Fibroblast of pulmonary artery (primary cell): ENCODE data around the gene DGLUCY.
"Not testable (repeated sequence)": the region's sequence is repeated elsewhere in the genome, so short reads cannot be mapped to it uniquely, and the experiment has no call there.

ENCODE experiments used
- DNase-seq: peaks from one replicate; pipeline ENCODE4 v3.0.0-alpha.2; 2010; ENCODE audit warnings: low read depth
- H3K4me3 ChIP-seq: replicated peaks from 2 replicates; pipeline ENCODE4 v1.5.1; 2011; ENCODE audit warnings: low read depth, mild to moderate bottlenecking, control low read depth, low read length, moderate library complexity
- CTCF ChIP-seq: IDR thresholded peaks from 2 replicates; pipeline ENCODE4 v1.5.1; 2011; ENCODE audit warnings: mild to moderate bottlenecking, control low read depth, low read length, inconsistent platforms; ENCODE audit errors: missing control alignments

The DGLUCY gene

GRCh38 chr14:91219517-91220389 lies 105.9 kb downstream of the DGLUCY start:
- DNase-seq = no peak
- H3K4me3 ChIP-seq = no peak overlapping the region
- no peak for TF ChIP-seq CTCF

GRCh38 chr14:91220581-91221000 lies 106.7 kb downstream of the DGLUCY start:
- H3K4me3 ChIP-seq = no peak overlapping the region
- TF ChIP-seq CTCF = no peak
- no peak for DNase-seq

GRCh38 chr14:91221270-91221669 lies 107.4 kb downstream of the DGLUCY start:
- H3K4me3 ChIP-seq = no peak overlapping the region
- no peak for TF ChIP-seq CTCF
- DNase-seq = no peak

- H3K4me3 ChIP-seq = no peak overlapping the region
- DNase-seq = no peak
- TF ChIP-seq CTCF = no peak
Measured at GRCh38 chr14:91223028-91223783, 109.3 kb downstream of the DGLUCY start.

- no peak overlapping the region for H3K4me3 ChIP-seq
- no peak for DNase-seq
- no peak for TF ChIP-seq CTCF
Measured at GRCh38 chr14:91225025-91225424, 111.2 kb downstream of the DGLUCY start.

- not testable (repeated sequence) for H3K4me3 ChIP-seq, DNase-seq
Measured at GRCh38 chr14:91226360-91226759, 112.5 kb downstream of the DGLUCY start.

- DNase-seq = no peak
- TF ChIP-seq CTCF = no peak
- no peak overlapping the region for H3K4me3 ChIP-seq
Measured at GRCh38 chr14:91227183-91227628, 113.3 kb downstream of the DGLUCY start.
